ENCODE results near the gene EIF2B5.
"Not testable (repeated sequence)": the region's sequence is repeated elsewhere in the genome, so short reads cannot be mapped to it uniquely, and the experiment has no call there.

EIF2B5 gene

GRCh38 chr3:184135149-184135910, at the start of gene EIF2B5:
Gene EIF2B5 (plus strand): TSS chr3:184135358. CDS start chr3:184135386, 28 bp downstream.
- DNase-seq = peak; percentile 75

GRCh38 chr3:184085389-184085852, 49.7 kb upstream of the EIF2B5 start:
- no peak for DNase-seq

- no peak for DNase-seq
Measured at GRCh38 chr3:184092199-184092598, 43.0 kb upstream of the EIF2B5 start.

GRCh38 chr3:184096811-184097383, 38.3 kb upstream of the EIF2B5 start, which contains the start of gene HTR3E:
Gene HTR3E (plus strand): TSS chr3:184097064. CDS start chr3:184097530, 466 bp downstream.
- no peak for DNase-seq

GRCh38 chr3:184097556-184097955, 37.6 kb upstream of the EIF2B5 start:
- no peak for DNase-seq

GRCh38 chr3:184099806-184100686, 35.1 kb upstream of the EIF2B5 start:
- DNase-seq = no peak

- DNase-seq = no peak
Measured at GRCh38 chr3:184110316-184110725, 24.8 kb upstream of the EIF2B5 start.

GRCh38 chr3:184116017-184116416, 19.1 kb upstream of the EIF2B5 start:
- DNase-seq = no peak

- no peak for DNase-seq
Measured at GRCh38 chr3:184117636-184118035, 17.5 kb upstream of the EIF2B5 start.

- DNase-seq = not testable (repeated sequence)
Measured at GRCh38 chr3:184121031-184121430, 14.1 kb upstream of the EIF2B5 start.

- no peak for DNase-seq
Measured at GRCh38 chr3:184126006-184126405, 9.2 kb upstream of the EIF2B5 start.

GRCh38 chr3:184129012-184129411, 6.1 kb upstream of the EIF2B5 start:
- DNase-seq = no peak

GRCh38 chr3:184132945-184133344, 2.2 kb upstream of the EIF2B5 start:
- DNase-seq = no peak

- DNase-seq = no peak
Measured at GRCh38 chr3:184133840-184134745, 1.1 kb upstream of the EIF2B5 start.

GRCh38 chr3:184134746-184135148, 411 bp upstream of the EIF2B5 start:
- DNase-seq = no peak

GRCh38 chr3:184135911-184136260, 728 bp downstream of the EIF2B5 start:
- DNase-seq = no peak

GRCh38 chr3:184140436-184140835, 5.3 kb downstream of the EIF2B5 start:
- no peak for DNase-seq

GRCh38 chr3:184142199-184142598, 7.0 kb downstream of the EIF2B5 start:
- DNase-seq = no peak

GRCh38 chr3:184143327-184143726, 8.2 kb downstream of the EIF2B5 start:
- no peak for DNase-seq

- DNase-seq = no peak
Measured at GRCh38 chr3:184144505-184144904, 9.3 kb downstream of the EIF2B5 start.

GRCh38 chr3:184145111-184145524, 10.0 kb downstream of the EIF2B5 start:
- DNase-seq = no peak

- DNase-seq = no peak
Measured at GRCh38 chr3:184145751-184146270, 10.7 kb downstream of the EIF2B5 start.

Measured in activated T-cell treated with anti-CD3 and anti-CD28 coated beads for 4 hours (primary cell).